Adrenal gland (tissue), 12 donors: ENCODE results near the gene OIT3. TPM values are rescaled to one million over a fixed set of nuclear protein-coding genes. Genes with fewer than 3 reads are reported as not detected.

Experiments used
- DNase-seq, 7 donors: peaks; one replicate each; pipeline ENCODE4 v3.0.0-alpha.2; 2019 to 2020
- H3K27ac ChIP-seq, 5 donors: fragments of 200-600 bp; sonication (generic) in 4 of 5; 1 replicate in 3 of 5; 2 replicates in 2 of 5; pipeline versions ENCODE4 v1.5.1 to v1.8.0; 2016 to 2020; ENCODE audit warnings: mild to moderate bottlenecking in 1 of 5
- H3K27me3 ChIP-seq: fragments of 200-600 bp; 2 replicates; pipeline ENCODE4 v1.8.0; 2021
- H3K36me3 ChIP-seq, 2 donors: fragments of 200-600 bp; replicated peaks in 1 of 2; 1 replicate in 1 of 2; 2 replicates in 1 of 2; pipeline versions ENCODE4 v1.5.1 to v1.8.0; 2018 to 2022
- H3K4me1 ChIP-seq, 2 donors: fragments of 200-600 bp; replicated peaks in 1 of 2; 1 replicate in 1 of 2; 2 replicates in 1 of 2; pipeline versions ENCODE4 v1.5.1 to v1.8.0; 2018 to 2021
- H3K4me3 ChIP-seq, 4 donors: fragments of 200-600 bp; sonication (generic) in 3 of 4; one replicate each; pipeline ENCODE4 v1.5.1; 2016 to 2018
- H3K9me3 ChIP-seq, 3 donors: fragments of 200-600 bp; sonication (generic) in 1 of 3; replicated peaks in 1 of 3; 1 replicate in 2 of 3; 2 replicates in 1 of 3; pipeline versions ENCODE4 v1.5.1 to v1.8.0; 2016 to 2021
- POLR2A ChIP-seq, 2 donors: fragments of 450-650 bp; IDR thresholded peaks; one replicate each; pipeline ENCODE4 v1.6.1; 2017; ENCODE audit warnings: antibody characterized with exemption in 2 of 2, mild to moderate bottlenecking in 2 of 2, moderate library complexity in 1 of 2
- WGBS, 4 donors: extraction: QIAGEN DNeasy Blood & Tissue Kit in 2 of 4; methylation state at CpG; one replicate each; pipeline versions ENCODE4 v1.1.5 to v1.1.7; 2013 to 2017; 5-methylcytosine and 5-hydroxymethylcytosine counted together
- intact Hi-C, 2 donors: fragments of 100-400 bp; cut with DNase I; formaldehyde crosslinking; loops; one replicate each; pipeline versions ENCODE4 v1.14.1 to v1.15.0; 2022 to 2023
- polyA plus RNA-seq, 3 donors: library from polyadenylated mRNA; stranded (reverse); fragments of 200-250 nt in 2 of 3; fragments of 350-450 nt in 1 of 3; fragmentation: Illumina TruSeq in 1 of 3; extraction: RNeasy Lipid Tissue Mini Kit (QIAGEN cat#74804) in 1 of 3; gene quantifications; one replicate each; pipeline ENCODE4 v1.2.3, GENCODE V29; 2013 to 2014
- total RNA-seq, 9 donors: library from RNA; depleted of rRNA in 4 of 9; stranded (reverse); fragments of >200 nt in 4 of 9; fragments of 120-200 nt in 1 of 9; fragmentation: NEBNext Ultra II Directional in 1 of 9; extraction: Animal tissue kit (Norgen Biotek cat#: 25700) in 1 of 9; gene quantifications; one replicate each; pipeline versions ENCODE4 v1.1.0 to v1.2.4, GENCODE V29; 2013 to 2023
- TF ChIP-seq, protein P1 (sequence below), 6 experiments: fragments of 450-650 bp in 4 of 6; fragments of 200-600 bp in 2 of 6; sonication (generic) in 1 of 6; IDR thresholded peaks; 1 replicate in 5 of 6; 2 replicates in 1 of 6; pipeline versions ENCODE4 v1.5.1 to v1.8.0; 2016 to 2021; ENCODE audit warnings: antibody characterized with exemption in 6 of 6, mild to moderate bottlenecking in 2 of 6, moderate library complexity in 1 of 6
- donor health status: healthy with polysubstance abuse.
- donor health status: Bipolar disorder and iron deficiency.
- donor health status: DM: yes; HTN: yes; CAD: no.
- donor health status: DM: no; HTN: no; CAD: no.
- donor health status: DM: no; HTN: no; CAD: no.
- donor health status: DM: yes; HTN: yes; CAD: no.

The OIT3 gene
- total and polyA plus RNA-seq, 12 donors, result 0.08 to 2.1 (median 0.22) TPM; not detected in 5

- intact Hi-C loops, result no loop called here
- DNase-seq, result no peak
Measured at GRCh38 chr10:72981882-72982529, 88.5 kb downstream of the OIT3 start.

More at GRCh38 chr10:72981882-72982529, 88.5 kb downstream of the OIT3 start:
- TF ChIP-seq, protein P1, sequence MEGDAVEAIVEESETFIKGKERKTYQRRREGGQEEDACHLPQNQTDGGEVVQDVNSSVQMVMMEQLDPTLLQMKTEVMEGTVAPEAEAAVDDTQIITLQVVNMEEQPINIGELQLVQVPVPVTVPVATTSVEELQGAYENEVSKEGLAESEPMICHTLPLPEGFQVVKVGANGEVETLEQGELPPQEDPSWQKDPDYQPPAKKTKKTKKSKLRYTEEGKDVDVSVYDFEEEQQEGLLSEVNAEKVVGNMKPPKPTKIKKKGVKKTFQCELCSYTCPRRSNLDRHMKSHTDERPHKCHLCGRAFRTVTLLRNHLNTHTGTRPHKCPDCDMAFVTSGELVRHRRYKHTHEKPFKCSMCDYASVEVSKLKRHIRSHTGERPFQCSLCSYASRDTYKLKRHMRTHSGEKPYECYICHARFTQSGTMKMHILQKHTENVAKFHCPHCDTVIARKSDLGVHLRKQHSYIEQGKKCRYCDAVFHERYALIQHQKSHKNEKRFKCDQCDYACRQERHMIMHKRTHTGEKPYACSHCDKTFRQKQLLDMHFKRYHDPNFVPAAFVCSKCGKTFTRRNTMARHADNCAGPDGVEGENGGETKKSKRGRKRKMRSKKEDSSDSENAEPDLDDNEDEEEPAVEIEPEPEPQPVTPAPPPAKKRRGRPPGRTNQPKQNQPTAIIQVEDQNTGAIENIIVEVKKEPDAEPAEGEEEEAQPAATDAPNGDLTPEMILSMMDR (IDR thresholded peaks at IDR 0.05), result no peak
- TF ChIP-seq POLR2A (IDR thresholded peaks at IDR 0.05), result no peak
- WGBS, 4 donors, result 86 to 94% (median 87%) methylated on average over 2 of the region's 2 CpGs
- Histone ChIP-seq H3K36me3 (no peaks in the 10 kb centered on the region), H3K4me3 (no peak overlapping the region), H3K4me1 (no peaks in the 10 kb centered on the region), H3K27ac (no peak overlapping the region), H3K27me3 (no peaks in the 10 kb centered on the region), H3K9me3 (peaks cover 0 to 12% (median 10%) of the 10 kb centered on the region in 3 donors)

Other genes starting within 250 kb of the OIT3 start
- gene MCU, start 201.6 kb upstream of the OIT3 start, total RNA-seq, result 10 to 100 TPM in 8 of 9 donors, 1 to 10 TPM in 1; 6.4 to 22.2 (median 14.9) TPM
- gene MCU, start 201.6 kb upstream of the OIT3 start, polyA plus RNA-seq, result 10 to 100 TPM; 15.0 to 22.2 (median 15.7) TPM
- gene PLA2G12B, start 61.1 kb downstream of the OIT3 start, total RNA-seq, result not detected
- gene PLA2G12B, start 61.1 kb downstream of the OIT3 start, polyA plus RNA-seq, result not detected
- 100 to 1,000 TPM in 1 of 9 donors, 10 to 100 TPM in 8; 28.2 to 109 (median 58.9) TPM for gene P4HA1, start 203.1 kb downstream of the OIT3 start, total RNA-seq
- gene P4HA1, start 203.1 kb downstream of the OIT3 start, polyA plus RNA-seq, result 10 to 100 TPM in 2 of 3 donors, 1 to 10 TPM in 1; 9.2 to 34.7 (median 14.2) TPM
- 1 to 10 TPM; 1.0 to 5.1 (median 3.1) TPM for gene NUDT13, start 216.7 kb downstream of the OIT3 start, total RNA-seq
- gene NUDT13, start 216.7 kb downstream of the OIT3 start, polyA plus RNA-seq, result 1 to 10 TPM; 2.3 to 6.1 (median 2.7) TPM